Nucleus accumbens (tissue), 56 donors: Measurements from ENCODE around the gene TBX20.
"Not testable (repeated sequence)": the region's sequence is repeated elsewhere in the genome, so short reads cannot be mapped to it uniquely, and the experiment has no call there.

ENCODE experiments used
- DNase-seq, 56 donors: peaks; one replicate each; lab custom pipeline; 2025; lab: John Stamatoyannopoulos, UW

The TBX20 gene

DNA sequence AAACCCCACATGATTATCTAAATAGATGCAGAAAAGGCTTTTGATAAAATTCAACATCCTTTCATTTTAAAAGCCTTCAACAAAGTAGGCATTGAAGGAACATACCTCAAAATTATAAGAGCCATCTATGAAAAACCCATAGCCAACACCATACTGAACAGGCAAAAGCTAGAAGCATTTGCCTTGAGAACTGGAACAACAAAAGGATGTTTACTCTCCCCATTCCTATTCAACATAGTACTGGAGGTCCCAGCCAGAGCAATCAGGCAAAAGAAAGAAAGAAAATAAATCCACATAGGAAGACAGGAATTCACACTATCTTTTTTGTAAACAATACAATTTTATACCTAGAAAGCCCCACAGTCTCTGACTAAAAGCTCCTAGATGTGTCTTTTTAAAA lies 86.2 kb downstream of the TBX20 start:
- not testable (repeated sequence) for DNase-seq

DNA sequence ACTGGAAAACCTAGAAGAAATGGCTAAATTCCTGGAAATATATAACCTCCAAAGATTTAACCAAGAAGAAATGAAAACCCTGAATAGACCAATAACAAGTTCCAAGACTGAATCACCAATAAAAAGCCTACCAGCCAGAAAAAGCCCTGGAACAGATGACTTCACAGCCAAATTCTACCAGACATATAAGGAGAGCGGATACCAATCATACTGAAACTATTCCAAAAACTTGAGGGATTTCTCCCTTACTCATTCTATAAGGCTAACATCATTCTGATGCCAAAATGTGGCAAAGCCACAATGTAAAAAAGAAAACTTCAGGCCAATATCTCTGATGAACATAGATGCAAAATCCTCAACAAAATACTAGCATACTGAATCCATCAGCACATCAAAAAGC lies 86.7 kb downstream of the TBX20 start:
- not testable (repeated sequence) for DNase-seq

DNA sequence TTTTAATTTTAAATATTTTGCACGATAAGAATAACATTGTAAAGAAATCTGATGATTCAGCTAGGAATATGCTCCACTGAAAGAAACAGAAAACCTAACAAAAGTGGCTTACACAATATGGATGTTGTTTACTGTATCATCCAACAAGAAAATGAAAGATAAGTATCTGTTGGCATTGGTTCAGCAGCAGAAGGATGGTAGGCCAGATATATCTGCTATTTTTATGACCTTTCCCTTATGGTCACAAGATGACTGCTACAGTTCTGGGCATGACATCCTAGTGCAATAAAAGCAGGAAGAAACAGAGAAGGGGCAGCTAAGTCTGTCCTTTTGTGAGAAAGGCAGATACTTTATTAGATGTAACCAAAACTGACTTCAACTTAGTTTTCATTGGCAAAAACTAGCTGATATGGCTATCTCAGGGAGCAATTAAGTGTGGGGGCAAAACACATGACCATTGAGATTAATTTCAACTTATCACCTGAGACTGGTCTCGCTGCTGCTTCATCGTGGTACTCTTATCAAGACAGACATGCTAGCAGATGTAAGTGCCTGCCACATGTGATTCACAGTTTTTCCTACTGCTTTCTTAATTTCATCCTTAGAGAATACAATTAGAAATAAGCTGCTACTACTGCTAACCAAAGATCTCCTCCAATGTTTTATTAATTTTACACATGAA lies 92.7 kb downstream of the TBX20 start:
- DNase-seq: not testable (repeated sequence)
